GM13977 (cell line): ENCODE data around the gene TPM2.

Experiments
- DNase-seq: peaks from one replicate; pipeline ENCODE4 v3.0.0; 2012; ENCODE audit warnings: low spot score
- in situ Hi-C: fragments of 300-500 bp; cut with MboI; formaldehyde crosslinking; loops from one replicate; pipeline ENCODE4 v1.12.0; 2022; ENCODE audit warnings: low sequenced_read_pairs, low pct_unique_long_range_greater_than_20kb, mixed read lengths, inconsistent platforms; ENCODE audit not compliant: unreplicated experiment
- TF ChIP-seq, protein P1 (sequence below): IDR thresholded peaks from 2 replicates; pipeline ENCODE4 v1.5.1; 2012; ENCODE audit warnings: mild to moderate bottlenecking, control low read depth; ENCODE audit not compliant: insufficient read depth; ENCODE audit errors: extremely low read depth, missing control alignments

Gene TPM2

DNA sequence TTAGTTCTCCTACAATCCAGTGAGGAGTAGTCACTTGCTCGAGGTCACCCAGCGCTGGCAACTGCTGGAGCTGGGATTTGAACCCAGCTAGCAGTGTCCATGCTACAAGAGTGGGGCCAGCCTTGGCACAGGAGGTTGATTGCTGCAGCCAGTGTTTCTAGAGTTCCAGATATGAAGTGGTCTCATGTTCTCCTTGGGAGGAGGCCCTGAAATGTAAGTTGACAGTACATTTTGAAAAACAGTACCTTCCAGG, 30.8 kb downstream of the TPM2 start:
- in situ Hi-C loops, result no loop called here
- TF ChIP-seq, protein P1, sequence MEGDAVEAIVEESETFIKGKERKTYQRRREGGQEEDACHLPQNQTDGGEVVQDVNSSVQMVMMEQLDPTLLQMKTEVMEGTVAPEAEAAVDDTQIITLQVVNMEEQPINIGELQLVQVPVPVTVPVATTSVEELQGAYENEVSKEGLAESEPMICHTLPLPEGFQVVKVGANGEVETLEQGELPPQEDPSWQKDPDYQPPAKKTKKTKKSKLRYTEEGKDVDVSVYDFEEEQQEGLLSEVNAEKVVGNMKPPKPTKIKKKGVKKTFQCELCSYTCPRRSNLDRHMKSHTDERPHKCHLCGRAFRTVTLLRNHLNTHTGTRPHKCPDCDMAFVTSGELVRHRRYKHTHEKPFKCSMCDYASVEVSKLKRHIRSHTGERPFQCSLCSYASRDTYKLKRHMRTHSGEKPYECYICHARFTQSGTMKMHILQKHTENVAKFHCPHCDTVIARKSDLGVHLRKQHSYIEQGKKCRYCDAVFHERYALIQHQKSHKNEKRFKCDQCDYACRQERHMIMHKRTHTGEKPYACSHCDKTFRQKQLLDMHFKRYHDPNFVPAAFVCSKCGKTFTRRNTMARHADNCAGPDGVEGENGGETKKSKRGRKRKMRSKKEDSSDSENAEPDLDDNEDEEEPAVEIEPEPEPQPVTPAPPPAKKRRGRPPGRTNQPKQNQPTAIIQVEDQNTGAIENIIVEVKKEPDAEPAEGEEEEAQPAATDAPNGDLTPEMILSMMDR, result no peak

GRCh38 chr9:35658137-35658967, 31.4 kb downstream of the TPM2 start, which contains the start of gene CCDC107:
TSS of gene CCDC107 (plus strand) at chr9:35658292. CDS start at chr9:35658380, 88 bp downstream.
- in situ Hi-C loops, result no loop called here
- TF ChIP-seq, protein P1, result peak; percentile 75
- peak; percentile 96 for DNase-seq

More for the DNA sequence above, 30.8 kb downstream of the TPM2 start:
- DNase-seq, result no peak

GRCh38 chr9:35657546-35658136, 32.1 kb downstream of the TPM2 start, which contains the start of gene RMRP:
TSS of gene RMRP (minus strand) at chr9:35658019.
- TF ChIP-seq, protein P1, result peak; percentile 10
- in situ Hi-C loops, result no loop called here

DNA sequence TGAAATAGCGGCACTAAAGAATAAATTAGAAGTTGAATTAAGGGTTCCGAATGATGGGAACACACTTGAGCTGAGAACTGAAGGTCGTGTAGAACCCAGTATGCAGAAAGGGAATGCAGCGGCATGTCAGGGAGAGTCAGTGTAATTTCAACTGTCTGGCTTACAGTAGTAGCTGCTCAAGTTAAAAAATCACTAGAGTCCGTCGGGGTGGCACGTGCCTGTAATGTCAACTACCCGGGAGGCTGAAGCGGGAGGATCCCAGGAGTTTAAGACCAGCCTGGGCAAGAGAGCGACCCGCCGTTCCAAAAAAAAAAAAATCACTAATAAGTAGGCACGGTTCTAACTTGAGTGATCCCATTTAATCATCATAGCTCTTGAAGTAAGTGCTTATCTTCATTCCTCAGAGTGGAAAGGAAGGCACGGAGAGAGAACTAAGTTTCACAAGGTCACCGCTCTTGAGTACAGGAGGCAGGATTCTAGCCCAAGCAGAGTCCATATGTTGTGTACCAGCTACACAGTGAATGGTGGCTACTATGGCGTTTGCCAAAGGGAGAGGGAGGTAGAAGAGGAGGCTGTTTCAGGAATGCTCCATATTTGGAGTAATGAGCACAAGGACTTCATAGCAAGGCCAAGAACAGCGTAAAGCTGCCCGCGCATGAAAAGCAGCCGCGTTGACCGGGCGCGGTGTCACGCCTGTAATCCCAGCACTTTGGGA, 32.7 kb downstream of the TPM2 start:
- TF ChIP-seq, protein P1, result no peak
- in situ Hi-C loops, result no loop called here
- peak; percentile 11 for DNase-seq

More at GRCh38 chr9:35657546-35658136, 32.1 kb downstream of the TPM2 start, which contains the start of gene RMRP:
- DNase-seq, result peak; percentile 92

DNA sequence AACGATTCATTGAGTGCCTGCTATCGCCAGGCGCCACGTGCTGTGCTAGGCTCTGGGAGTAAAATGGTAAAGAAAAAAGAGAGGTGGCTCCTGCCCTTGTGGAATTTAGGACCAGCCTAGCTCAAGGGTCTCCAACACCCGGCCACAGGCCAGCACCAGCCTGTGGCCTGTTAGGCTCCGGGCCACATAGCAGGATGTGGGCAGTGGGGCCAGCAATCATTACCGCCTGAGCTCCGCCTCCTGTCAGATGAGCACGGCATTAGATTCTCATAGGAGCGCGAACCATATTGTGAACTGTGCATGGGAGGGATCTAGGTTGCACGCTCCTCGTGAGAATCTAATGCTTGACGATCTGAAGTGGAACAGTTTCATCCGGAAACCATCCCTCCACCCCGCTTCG, 33.4 kb downstream of the TPM2 start:
- in situ Hi-C loops, result no loop called here
- TF ChIP-seq, protein P1, result no peak
- no peak for DNase-seq

DNA sequence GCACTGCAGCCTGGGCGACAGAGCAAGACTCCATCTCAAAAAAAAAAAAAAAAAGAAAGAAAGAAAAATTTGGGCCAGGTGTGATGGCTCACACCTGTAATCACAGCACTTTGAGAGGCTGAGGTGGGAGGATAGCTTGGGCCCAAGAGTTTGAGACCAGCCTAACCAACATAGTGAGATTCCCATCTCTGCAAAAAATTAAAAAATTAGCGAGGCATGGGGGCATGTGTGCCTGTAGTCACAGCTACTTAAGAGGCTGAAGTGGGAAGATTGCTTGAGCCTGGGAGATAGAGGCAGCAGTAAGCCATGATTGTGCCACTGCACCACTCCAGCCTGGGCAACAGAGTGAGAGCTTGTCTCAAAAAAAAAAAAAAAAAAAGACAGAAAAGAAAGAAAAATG, 36.1 kb downstream of the TPM2 start:
- in situ Hi-C loops, result no loop called here
- TF ChIP-seq, protein P1, result no peak

More for the DNA sequence above, 36.1 kb downstream of the TPM2 start:
- DNase-seq, result no peak
